Measurements from ENCODE around the gene PIH1D1.

DNA sequence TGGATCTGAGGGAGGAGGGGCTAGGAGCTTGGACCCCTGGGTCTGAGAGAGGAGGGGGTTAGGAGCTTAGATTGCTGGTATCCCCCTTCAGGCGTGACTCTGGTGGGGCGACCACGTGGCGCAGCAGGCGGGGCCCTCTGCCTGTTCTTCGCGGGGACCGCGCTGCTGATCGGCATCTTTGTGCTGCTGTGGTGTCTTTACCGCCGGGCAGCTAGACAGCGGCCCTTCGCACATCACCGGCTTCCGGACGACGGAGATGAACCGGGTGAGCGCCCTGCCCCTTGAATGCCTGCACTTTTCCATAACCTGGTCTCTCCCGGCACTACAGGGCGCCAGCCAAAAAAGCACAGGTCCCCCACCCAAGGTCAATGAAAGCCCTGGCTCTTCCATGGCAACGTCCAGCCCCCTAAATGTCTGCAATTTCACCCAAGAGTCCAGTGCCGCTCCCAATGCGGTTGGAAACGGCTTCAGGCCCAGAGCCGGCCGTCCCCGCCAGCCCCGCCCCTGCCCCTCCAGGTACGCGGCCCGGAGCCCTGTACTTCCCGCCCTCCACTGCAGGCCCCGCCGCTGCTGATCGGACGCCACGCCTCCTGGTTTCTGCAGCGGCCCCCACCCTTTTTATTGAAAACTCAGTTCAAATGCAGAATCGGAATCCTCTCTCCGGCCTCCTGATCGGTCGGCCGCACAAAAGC lies 23.6 kb downstream of the PIH1D1 start:
- TF ChIP-seq, protein P1, sequence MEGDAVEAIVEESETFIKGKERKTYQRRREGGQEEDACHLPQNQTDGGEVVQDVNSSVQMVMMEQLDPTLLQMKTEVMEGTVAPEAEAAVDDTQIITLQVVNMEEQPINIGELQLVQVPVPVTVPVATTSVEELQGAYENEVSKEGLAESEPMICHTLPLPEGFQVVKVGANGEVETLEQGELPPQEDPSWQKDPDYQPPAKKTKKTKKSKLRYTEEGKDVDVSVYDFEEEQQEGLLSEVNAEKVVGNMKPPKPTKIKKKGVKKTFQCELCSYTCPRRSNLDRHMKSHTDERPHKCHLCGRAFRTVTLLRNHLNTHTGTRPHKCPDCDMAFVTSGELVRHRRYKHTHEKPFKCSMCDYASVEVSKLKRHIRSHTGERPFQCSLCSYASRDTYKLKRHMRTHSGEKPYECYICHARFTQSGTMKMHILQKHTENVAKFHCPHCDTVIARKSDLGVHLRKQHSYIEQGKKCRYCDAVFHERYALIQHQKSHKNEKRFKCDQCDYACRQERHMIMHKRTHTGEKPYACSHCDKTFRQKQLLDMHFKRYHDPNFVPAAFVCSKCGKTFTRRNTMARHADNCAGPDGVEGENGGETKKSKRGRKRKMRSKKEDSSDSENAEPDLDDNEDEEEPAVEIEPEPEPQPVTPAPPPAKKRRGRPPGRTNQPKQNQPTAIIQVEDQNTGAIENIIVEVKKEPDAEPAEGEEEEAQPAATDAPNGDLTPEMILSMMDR (IDR thresholded peaks at IDR 0.05): no peak
- TF ChIP-seq POLR2A (IDR thresholded peaks at IDR 0.05): no peak
